Activated CD4-positive, alpha-beta T cell treated with anti-CD3 and anti-CD28 coated beads, Interleukin-2, Interleukin-6, amounts not matched to agents 100 ng/mL and 50 ng/mL, durations not matched to agents 16 hours and 8 hours (primary cell): ENCODE measurements around the gene IQGAP1.
"Not testable (repeated sequence)": the region's sequence is repeated elsewhere in the genome, so short reads cannot be mapped to it uniquely, and the experiment has no call there.

ENCODE experiments used
- DNase-seq: peaks from one replicate; pipeline ENCODE4 v3.0.0-alpha.2; 2020

IQGAP1 gene

GRCh38 chr15:90489514-90489913 lies 101.5 kb downstream of the IQGAP1 start:
- no peak for DNase-seq

DNA sequence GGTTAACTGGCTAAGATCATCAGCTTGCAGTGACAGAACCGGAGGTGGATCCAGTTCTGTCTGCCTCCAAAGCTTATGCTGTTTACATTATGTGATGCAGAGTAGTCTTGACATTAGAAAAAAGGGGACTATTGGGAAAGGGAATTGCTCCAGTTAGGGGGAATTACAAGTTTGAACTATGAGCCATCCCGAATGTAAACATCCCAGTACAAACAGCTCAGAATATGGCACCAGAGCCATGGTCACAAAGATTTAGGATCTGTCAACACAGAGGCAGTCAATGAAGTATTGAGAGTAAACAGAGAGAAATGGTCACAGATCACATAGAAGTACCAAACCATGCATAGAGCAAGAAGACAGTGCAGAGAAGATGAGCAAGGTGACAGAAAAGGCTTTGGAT lies 101.9 kb downstream of the IQGAP1 start:
- no peak for DNase-seq

DNA sequence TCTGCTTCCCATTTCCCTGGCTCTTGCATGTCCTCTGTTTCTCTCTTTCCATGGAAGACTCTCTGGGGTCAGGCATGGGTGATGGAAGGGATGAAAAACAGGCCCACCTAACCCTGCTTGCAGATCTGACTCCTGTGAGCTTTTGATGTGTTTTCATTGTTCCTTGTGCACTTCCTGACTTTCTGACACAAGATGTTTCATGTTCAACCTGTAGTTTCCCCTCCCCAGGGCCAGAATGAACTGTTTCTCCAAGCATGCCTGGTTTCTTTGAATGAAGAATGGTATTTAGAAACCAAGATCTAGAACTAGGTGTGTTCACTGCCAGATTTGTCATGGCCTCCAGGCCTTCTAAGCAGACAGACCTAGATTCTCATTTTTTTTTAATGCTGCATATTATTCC lies 105.6 kb downstream of the IQGAP1 start:
- no peak for DNase-seq

GRCh38 chr15:90495067-90495466 lies 107.0 kb downstream of the IQGAP1 start:
- DNase-seq: no peak

DNA sequence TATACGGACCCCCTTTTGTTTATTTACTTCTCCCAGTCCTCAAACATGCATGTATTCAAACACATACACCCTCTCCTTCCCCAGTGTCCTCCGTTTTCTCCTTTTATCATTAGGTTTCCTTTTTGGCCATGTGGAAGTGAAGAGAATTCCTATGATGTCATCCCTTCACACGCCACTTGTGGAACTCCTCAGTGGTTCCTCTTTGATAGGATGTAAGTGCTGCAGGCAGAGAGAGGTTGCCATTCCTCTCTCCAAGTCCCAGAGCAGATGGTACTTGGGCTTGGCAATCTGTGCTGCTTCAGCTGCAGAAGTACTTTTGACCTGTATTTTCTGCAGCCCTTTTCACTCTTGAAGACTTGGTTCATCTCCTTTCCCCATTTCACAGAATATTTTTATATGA lies 108.7 kb downstream of the IQGAP1 start:
- no peak for DNase-seq

GRCh38 chr15:90497376-90497775 lies 109.3 kb downstream of the IQGAP1 start:
- DNase-seq: no peak

- no peak for DNase-seq
These were observed 109.9 kb downstream of the IQGAP1 start for GRCh38 chr15:90497912-90498311.

DNA sequence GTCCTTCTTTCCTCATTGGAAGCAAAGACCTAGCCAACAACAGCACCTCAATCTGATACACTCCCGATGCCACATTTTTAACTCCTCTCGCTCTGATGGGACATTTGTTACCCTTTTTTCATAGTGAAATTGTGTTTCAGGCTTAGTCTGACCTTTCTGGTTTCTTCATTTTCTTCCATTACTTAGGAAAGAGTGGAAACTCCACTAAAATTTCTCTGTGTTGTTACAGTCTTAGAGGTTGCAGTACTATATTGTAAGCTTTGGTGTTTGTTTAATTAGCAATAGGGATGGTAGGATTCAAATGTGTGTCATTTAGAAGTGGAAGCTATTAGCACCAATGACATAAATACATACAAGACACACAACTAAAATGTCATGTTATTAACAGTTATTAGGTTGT lies 112.1 kb downstream of the IQGAP1 start:
- DNase-seq: no peak

GRCh38 chr15:90501898-90502297 lies 113.9 kb downstream of the IQGAP1 start:
- DNase-seq: no peak

DNA sequence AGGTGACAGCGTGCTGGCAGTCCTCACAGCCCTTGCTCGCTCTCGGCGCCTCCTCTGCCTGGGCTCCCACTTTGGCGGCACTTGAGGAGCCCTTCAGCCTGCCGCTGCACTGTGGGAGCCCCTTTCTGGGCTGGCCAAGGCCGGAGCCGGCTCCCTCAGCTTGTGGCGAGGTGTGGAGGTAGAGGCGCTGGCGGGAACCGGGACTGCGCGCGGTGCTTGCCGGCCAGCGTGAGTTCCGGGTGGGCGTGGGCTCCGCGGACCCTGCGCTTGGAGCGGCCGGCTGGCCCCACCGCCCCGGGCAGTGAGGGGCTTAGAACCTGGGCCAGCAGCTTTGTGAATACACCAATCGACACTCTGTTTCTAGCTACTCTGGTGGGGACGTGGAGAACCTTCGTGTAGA lies 122.7 kb downstream of the IQGAP1 start:
- not testable (repeated sequence) for DNase-seq

DNA sequence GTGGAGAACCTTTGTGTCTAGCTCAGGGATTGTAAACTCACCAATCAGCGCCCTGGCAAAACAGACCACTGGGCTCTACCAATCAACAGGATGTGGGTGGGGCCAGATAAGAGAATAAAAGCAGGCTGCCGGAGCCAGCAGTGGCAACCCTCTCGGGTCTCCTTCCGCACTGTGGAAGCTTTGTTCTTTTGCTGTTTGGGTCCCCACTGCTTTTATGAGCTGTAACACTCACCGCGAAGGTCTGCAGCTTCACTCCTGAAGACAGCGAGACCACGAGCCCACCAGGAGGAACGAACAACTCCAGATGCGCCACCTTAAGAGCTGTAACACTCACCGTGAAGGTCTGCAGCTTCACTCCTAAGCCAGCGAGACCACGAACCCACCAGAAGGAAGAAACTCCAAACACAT lies 123.2 kb downstream of the IQGAP1 start:
- DNase-seq: not testable (repeated sequence)

GRCh38 chr15:90512276-90512675 lies 124.2 kb downstream of the IQGAP1 start:
- DNase-seq: no peak

- DNase-seq: no peak
These were observed 124.9 kb downstream of the IQGAP1 start for GRCh38 chr15:90512981-90513380.

DNA sequence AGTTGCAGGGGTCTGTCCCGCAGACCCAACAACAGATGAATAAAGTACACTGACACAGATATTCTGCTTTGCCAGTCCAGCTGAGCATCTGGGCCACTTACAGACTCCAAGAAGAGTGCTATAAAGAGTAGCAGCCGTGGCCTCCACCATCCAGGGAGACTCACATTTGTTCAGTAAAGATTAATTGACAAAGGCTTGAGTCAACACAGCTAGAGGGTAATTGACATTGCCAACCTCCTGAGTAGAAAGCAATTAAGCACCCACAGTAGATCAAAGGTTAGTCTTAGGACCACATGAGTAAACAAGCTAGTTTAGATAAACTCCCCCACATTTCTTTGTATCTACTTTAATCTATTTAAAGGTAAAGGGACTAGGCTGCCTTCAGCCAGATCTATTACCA lies 125.4 kb downstream of the IQGAP1 start:
- DNase-seq: no peak

DNA sequence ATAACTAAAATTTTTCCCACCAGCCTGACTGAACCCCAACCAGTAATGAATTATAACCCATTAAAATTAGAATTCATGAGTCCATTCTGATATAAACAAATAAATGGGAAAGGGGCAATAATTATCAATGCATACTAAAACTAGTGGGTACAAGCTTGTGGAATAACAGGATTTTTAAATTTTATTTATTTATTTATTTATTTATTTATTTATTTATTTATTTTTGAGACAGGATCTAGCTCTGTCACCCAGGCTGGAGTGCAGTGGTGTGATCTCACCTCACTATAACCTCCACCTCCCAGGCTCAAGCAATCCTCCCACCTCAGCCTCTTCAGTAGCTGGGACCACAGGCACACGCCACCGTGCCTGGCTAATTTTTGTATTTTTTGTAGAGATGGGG lies 125.9 kb downstream of the IQGAP1 start:
- DNase-seq: not testable (repeated sequence)

DNA sequence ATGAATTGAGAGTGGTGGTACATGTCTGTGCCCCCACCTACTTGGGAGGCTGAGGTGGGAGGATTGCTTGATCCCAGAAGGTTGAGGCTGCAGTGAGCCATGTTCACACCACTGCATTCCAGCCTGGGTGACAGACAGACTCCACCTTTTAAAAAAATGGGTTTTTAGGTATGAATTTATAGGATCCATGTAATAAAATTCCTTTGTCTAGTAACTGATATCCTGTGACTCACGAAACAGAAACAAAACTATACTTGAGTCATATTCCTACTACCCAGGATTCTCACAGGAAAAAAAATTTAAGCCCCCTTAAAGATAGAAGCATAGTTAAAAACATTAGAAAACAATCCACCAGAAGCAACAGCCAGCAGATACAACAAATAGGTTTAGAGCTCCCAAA lies 131.6 kb downstream of the IQGAP1 start:
- DNase-seq: no peak

DNA sequence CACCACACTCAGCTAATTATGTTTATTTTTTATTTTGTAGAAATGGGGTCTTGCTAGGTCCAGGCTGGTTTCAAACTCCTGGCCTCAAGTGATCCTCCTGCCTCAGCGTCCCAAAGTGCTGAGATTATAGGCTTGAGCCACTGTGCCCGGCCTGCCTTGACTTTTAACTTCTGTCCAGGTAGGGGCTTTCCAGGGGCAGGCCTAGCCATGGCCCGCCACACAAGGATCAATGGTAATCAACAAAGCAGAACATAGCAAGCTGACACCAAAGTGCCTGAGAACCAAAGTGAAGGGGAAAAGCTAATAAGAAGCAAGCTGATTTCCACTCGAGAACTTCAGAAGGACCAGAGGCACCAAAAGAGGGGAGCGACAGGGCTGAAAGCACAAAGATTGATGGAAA lies 132.3 kb downstream of the IQGAP1 start:
- no peak for DNase-seq

DNA sequence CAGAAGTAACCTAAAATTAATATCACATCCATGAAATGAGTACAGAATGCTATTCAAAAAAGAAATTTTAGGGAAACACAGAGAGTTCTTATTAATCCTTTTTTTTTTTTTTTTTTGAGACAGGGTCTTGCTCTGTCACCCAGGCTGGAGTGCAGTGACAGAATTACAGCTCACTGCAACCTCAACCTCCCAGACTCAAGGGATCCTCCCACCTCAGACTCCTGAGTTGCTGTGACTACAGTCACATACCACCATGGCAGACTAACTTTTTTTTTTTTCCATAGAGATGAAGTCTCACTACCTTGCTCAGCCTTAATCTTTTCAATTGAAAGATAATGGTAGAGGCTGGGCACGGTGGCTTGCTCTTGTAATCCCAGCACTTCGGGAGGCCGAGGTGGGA lies 135.3 kb downstream of the IQGAP1 start:
- DNase-seq: no peak

DNA sequence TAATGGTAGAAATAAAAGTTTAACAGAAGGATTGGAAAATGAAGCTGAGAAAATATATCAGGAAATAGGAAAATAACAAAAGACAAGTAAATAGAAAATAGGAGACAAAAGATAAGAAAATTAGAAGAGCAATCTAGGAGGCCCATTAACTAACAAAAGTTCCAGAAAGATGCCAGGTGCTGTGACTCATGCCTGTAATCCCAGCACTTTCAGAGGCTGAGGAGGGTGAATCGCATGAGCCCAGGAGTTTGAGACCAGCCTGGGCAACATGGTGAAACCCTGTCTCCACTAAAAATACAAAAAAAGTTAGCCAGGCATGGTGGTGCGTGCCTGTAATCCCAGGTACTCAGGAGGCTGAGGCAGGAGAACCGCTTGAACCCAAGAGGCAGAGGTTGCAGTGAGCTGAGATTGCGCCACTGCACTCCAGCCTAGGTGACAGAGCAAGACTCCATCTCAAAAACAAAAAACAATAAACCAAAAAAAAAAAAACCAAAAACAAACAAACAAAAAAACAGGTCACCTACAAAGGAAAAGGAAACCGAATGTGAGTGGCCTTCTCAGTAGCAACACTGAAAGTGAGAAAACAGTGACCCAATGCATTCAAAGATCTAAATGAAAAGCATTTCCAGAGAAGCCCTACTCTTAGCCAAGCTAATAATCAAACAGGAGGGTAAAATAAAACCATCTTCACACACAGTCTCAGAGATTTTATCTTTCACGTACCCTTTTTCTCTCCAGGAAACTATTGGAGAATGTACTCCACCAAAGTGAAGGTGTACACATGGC lies 136.2 kb downstream of the IQGAP1 start:
- not testable (repeated sequence) for DNase-seq

DNA sequence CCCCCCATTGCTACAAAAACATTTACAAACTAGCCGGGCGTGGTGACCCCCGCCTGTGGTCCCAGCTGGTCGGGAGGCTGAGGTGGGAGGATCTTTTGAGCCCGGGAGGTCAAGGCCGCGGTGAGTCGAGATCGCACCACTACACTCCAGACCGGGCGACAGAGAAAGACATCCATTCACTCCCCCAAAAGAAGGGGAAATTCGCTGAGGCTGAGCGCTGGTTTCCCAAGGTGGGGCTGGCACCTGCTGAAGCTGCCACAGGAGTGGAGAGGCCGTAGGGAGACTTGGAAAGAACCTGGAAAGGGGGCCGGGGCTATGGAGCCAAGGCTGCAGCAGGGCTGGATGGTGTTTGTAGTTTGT lies 140.9 kb downstream of the IQGAP1 start:
- DNase-seq: no peak

GRCh38 chr15:90529371-90530249 lies 141.6 kb downstream of the IQGAP1 start, which contains the start of gene CRTC3:
Gene CRTC3 (plus strand): TSS chr15:90529923. CDS start chr15:90530072, 149 bp downstream.
- peak; percentile 58 for DNase-seq

- DNase-seq: peak; percentile 57
These were observed 142.4 kb downstream of the IQGAP1 start for GRCh38 chr15:90530250-90531051.

DNA sequence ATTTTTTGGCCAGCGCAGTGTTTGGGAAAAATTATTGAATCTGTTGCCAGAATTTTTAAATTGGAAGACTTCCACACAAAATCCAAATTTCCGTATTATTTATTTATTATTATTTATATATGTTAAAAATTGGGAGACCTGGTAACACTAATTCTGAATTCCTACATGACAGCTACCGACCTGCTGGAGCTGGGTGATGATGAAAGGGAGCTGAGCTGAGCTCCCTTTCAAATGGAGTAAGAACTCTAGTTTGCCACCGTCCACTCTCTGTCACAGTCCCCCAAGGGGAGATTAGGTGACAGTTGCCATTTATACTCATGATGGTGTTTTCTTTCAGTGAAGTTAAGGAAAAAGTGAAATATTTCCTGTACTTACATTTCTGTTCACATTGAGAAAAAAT lies 143.1 kb downstream of the IQGAP1 start:
- no peak for DNase-seq
